Caco-2 (cell line): Measurements from ENCODE around the gene GH1. TPM values are rescaled to one million over a fixed set of nuclear protein-coding genes. Genes with fewer than 3 reads are reported as not detected.

Experiments used
- BruUV-seq: library from RNA; stranded (reverse); fragments of 400-500 nt; replicated peaks from 2 replicates; lab custom pipeline; 2021; lab: Mats Ljungman, UMichigan
- CTCF ChIA-PET: fragments of 300-600 bp; sonication (Branson Sonifier 250); formaldehyde crosslinking; loops from one replicate; lab custom pipeline; 2022; ENCODE audit warnings: antibody characterized with exemption; lab: Charles Lee
- POLR2A ChIA-PET: fragments of 300-600 bp; sonication (Branson Sonifier 250); formaldehyde crosslinking; loops from one replicate; lab custom pipeline; 2022; ENCODE audit warnings: antibody characterized with exemption; lab: Charles Lee
- DNase-seq, 2 experiments: peaks; one replicate each; pipeline versions ENCODE4 v3.0.0 to v3.0.0-alpha.2; 2020 to 2022
- H3K27me3 ChIP-seq: replicated peaks from 2 replicates; pipeline ENCODE4 v1.6.0; 2011; ENCODE audit warnings: low read length; ENCODE audit not compliant: control insufficient read depth, insufficient read depth
- H3K36me3 ChIP-seq: 2 replicates; pipeline ENCODE4 v1.5.1; 2011; ENCODE audit warnings: low read length; ENCODE audit not compliant: control insufficient read depth, insufficient read depth
- H3K4me1 ChIP-seq: fragments of 250-450 bp; sonication (Bioruptor Pico); 2 replicates; pipeline ENCODE4 v1.5.1; 2020; ENCODE audit warnings: mild to moderate bottlenecking
- H3K4me3 ChIP-seq: 2 replicates; pipeline ENCODE4 v1.5.1; 2011; ENCODE audit warnings: low read depth, mild to moderate bottlenecking, control low read depth, low read length
- H3K9me3 ChIP-seq: fragments of 250-450 bp; sonication (Bioruptor Pico); 2 replicates; pipeline ENCODE4 v1.5.1; 2020; ENCODE audit warnings: mild to moderate bottlenecking, moderate library complexity
- H3K27ac Mint-ChIP-seq: one replicate; pipeline ENCODE4 v1.8.0; 2022; ENCODE audit warnings: mixed read lengths; ENCODE audit not compliant: unreplicated experiment
- H3K27me3 Mint-ChIP-seq: one replicate; pipeline ENCODE4 v1.8.0; 2022; ENCODE audit warnings: mixed read lengths; ENCODE audit not compliant: insufficient read depth, unreplicated experiment
- H3K36me3 Mint-ChIP-seq: one replicate; pipeline ENCODE4 v1.8.0; 2022; ENCODE audit warnings: mild to moderate bottlenecking, mixed read lengths; ENCODE audit not compliant: insufficient read depth, unreplicated experiment
- H3K4me1 Mint-ChIP-seq: one replicate; pipeline ENCODE4 v1.8.0; 2022; ENCODE audit warnings: low read depth, mixed read lengths; ENCODE audit not compliant: unreplicated experiment
- H3K4me3 Mint-ChIP-seq: one replicate; pipeline ENCODE4 v1.8.0; 2022; ENCODE audit warnings: mild to moderate bottlenecking, moderate library complexity, mixed read lengths; ENCODE audit not compliant: unreplicated experiment
- H3K9me3 Mint-ChIP-seq: one replicate; pipeline ENCODE4 v1.8.0; 2022; ENCODE audit warnings: mixed read lengths; ENCODE audit not compliant: unreplicated experiment
- intact Hi-C: fragments of 100-400 bp; cut with micrococcal nuclease; formaldehyde crosslinking; loops from one replicate; pipeline ENCODE4 v1.10.0; 2022; ENCODE audit not compliant: unreplicated experiment
- total RNA-seq: library from RNA; stranded (reverse); gene quantifications from 2 replicates; pipeline ENCODE4 v1.2.3, GENCODE V29; 2022
- TF ChIP-seq, protein P1 (sequence below), 2 experiments: fragments of 200-600 bp in 1 of 2; IDR thresholded peaks; 1 replicate in 1 of 2; 2 replicates in 1 of 2; pipeline versions ENCODE4 v1.5.1 to v1.8.0; 2011 to 2022; ENCODE audit warnings: antibody characterized with exemption in 1 of 2, control low read depth in 1 of 2, inconsistent platforms in 1 of 2, low read depth in 1 of 2, low read length in 1 of 2, mild to moderate bottlenecking in 1 of 2, moderate library complexity in 1 of 2; ENCODE audit not compliant: insufficient read depth in 1 of 2, severe bottlenecking in 1 of 2, unreplicated experiment in 1 of 2

Gene GH1
- total RNA-seq, 1 experiment from 2014 or later, result not detected

DNA sequence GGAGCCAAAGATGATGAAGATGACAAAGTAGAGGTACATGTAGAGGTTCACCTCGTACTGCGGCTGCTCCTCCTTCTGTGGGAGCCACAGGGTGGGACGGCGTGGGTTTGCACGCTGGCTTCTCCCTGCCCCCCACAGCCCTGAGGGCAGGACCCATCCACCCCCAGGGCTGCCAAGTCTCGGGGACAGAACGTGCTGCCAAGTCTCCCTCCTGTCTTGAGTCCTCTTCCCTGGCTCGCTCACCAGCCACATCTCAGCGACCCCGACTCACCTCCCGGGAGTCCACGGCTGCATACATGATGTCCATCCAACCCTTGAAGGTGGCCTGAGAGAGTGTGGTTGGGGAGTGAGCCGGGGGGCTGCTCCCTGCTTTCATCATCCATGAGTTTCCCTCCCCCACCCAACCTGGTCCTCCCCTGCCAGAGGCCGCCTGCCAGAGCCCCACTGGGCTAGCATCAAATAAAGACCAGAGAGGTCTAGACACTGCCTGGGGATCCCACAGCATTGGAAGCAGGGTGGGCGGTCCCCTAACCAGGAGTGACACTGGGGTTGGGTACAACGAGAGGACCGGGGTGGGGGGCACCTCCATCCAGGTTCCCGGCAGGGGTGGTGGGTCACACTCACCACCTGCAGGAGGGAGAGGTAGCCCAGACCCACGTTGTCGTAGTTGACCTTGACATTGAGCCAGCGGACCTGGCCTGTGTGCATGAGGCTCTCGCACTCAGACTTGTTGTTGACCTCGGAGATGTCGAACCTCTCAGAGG, 26.3 kb upstream of the GH1 start:
- peaks cover 2% of the 10 kb centered on the region for H3K27me3 Mint-ChIP-seq

DNA sequence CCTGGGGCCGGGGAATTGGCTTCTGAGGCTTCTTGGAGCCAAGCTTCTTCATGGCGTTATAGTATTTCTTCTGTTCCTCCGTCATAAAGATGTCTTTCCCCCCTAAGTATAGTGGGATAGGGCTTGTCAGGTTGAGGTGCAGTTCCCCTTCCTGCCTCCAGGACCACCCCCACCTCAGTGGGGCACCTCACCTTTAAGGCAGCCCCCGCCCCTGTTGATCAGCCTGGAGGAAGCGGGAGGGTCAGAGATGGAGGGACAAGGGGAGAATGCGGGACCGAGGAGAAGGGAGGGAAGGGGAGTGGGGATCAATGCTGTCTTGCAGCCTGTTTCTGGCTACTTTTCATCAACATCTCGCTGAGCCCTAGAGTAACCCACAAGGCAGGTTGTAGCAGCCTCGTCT, 25.1 kb upstream of the GH1 start:
- no peaks in the 10 kb centered on the region for H3K4me1 Mint-ChIP-seq
- no peak overlapping the region for H3K27ac Mint-ChIP-seq
- ChIA-PET POLR2A (no interaction called here), CTCF (no interaction called here)
- TF ChIP-seq, protein P1, sequence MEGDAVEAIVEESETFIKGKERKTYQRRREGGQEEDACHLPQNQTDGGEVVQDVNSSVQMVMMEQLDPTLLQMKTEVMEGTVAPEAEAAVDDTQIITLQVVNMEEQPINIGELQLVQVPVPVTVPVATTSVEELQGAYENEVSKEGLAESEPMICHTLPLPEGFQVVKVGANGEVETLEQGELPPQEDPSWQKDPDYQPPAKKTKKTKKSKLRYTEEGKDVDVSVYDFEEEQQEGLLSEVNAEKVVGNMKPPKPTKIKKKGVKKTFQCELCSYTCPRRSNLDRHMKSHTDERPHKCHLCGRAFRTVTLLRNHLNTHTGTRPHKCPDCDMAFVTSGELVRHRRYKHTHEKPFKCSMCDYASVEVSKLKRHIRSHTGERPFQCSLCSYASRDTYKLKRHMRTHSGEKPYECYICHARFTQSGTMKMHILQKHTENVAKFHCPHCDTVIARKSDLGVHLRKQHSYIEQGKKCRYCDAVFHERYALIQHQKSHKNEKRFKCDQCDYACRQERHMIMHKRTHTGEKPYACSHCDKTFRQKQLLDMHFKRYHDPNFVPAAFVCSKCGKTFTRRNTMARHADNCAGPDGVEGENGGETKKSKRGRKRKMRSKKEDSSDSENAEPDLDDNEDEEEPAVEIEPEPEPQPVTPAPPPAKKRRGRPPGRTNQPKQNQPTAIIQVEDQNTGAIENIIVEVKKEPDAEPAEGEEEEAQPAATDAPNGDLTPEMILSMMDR (IDR thresholded peaks at IDR 0.05; ENCODE audit: insufficient read depth in 1 of 2, low read depth in 1 of 2, low read length in 1 of 2, severe bottlenecking in 1 of 2, unreplicated experiment in 1 of 2), result peak in 1 of 2 experiments; percentile 8
- H3K27me3 Mint-ChIP-seq, result peaks cover 2% of the 10 kb centered on the region
- H3K36me3 Mint-ChIP-seq, result peaks cover 10% of the 10 kb centered on the region
- no peaks in the 10 kb centered on the region for H3K9me3 Mint-ChIP-seq
- no peak for DNase-seq
- BruUV-seq, result no TSS peak
- no peak overlapping the region for H3K4me3 Mint-ChIP-seq
- H3K36me3 ChIP-seq, result no peaks in the 10 kb centered on the region
- H3K4me1 ChIP-seq, result no peaks in the 10 kb centered on the region
- intact Hi-C loops, result no loop called here
- no peaks in the 10 kb centered on the region for H3K27me3 ChIP-seq
- H3K9me3 ChIP-seq, result no peaks in the 10 kb centered on the region
- no peak overlapping the region for H3K4me3 ChIP-seq

More for the DNA sequence above, 26.3 kb upstream of the GH1 start:
- POLR2A ChIA-PET, result no interaction called here
- intact Hi-C loops, result no loop called here
- H3K27ac Mint-ChIP-seq, result no peak overlapping the region
- no TSS peak for BruUV-seq
- H3K4me3 Mint-ChIP-seq, result no peak overlapping the region
- H3K9me3 Mint-ChIP-seq, result no peaks in the 10 kb centered on the region
- Histone ChIP-seq H3K9me3 (no peaks in the 10 kb centered on the region), H3K27me3 (no peaks in the 10 kb centered on the region), H3K4me3 (no peak overlapping the region), H3K4me1 (no peaks in the 10 kb centered on the region), H3K36me3 (no peaks in the 10 kb centered on the region)
- H3K36me3 Mint-ChIP-seq, result peaks cover 10% of the 10 kb centered on the region
- CTCF ChIA-PET, result interaction anchor here (2.0 kb wide), 1 partner anchor 19 kb away, joined by 5 read pairs; no protein-coding TSS in a partner anchor
- TF ChIP-seq, protein P1 (IDR thresholded peaks at IDR 0.05; ENCODE audit: insufficient read depth in 1 of 2, low read depth in 1 of 2, low read length in 1 of 2, severe bottlenecking in 1 of 2, unreplicated experiment in 1 of 2), result no peak
- no peak for DNase-seq
- no peaks in the 10 kb centered on the region for H3K4me1 Mint-ChIP-seq

DNA sequence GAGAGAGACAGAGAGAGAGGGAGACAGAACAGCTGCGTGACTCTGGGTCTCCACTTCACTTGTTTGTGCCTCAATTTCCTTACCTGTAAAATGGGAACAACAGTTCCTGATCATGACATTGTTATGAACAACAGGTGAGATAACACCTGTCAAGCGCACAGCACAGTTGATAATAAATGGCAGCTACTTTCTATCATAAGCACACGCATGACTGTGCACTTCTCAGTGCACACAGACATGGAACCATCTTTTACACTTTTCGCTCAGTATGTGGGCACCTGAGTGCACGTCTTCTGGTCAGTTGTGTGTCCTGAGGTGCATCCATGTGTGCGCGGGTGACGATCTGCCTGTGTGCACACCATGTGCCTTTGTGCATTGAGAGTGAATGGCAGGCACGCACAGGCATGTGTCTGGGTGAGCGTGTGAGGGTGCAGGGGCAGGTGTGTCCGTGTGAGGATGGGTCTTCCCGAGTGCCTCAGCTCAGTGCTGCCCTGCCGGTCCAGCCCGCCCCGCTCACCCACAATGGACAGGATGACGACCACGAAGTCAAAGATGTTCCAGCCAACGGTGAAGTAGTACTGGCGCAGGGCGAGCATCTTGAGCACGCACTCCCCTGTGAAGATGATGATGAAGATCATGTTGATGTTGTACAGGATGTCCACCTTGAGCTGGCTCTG, 23.8 kb upstream of the GH1 start:
- H3K36me3 Mint-ChIP-seq, result peaks cover 16% of the 10 kb centered on the region
- H3K27ac Mint-ChIP-seq, result no peak overlapping the region
- POLR2A ChIA-PET, result no interaction called here
- H3K36me3 ChIP-seq, result no peaks in the 10 kb centered on the region
- no peak overlapping the region for H3K4me3 Mint-ChIP-seq
- CTCF ChIA-PET, result interaction anchor here (0.7 kb wide), 1 partner anchor 385 kb away, joined by 3 read pairs; no protein-coding TSS in a partner anchor
- peaks cover 2% of the 10 kb centered on the region for H3K27me3 Mint-ChIP-seq
- H3K4me1 ChIP-seq, result no peaks in the 10 kb centered on the region
- H3K4me3 ChIP-seq, result no peak overlapping the region
- H3K4me1 Mint-ChIP-seq, result no peaks in the 10 kb centered on the region
- TF ChIP-seq, protein P1 (IDR thresholded peaks at IDR 0.05; ENCODE audit: insufficient read depth in 1 of 2, low read depth in 1 of 2, low read length in 1 of 2, severe bottlenecking in 1 of 2, unreplicated experiment in 1 of 2), result no peak
- H3K9me3 ChIP-seq, result no peaks in the 10 kb centered on the region
- DNase-seq, result no peak
- intact Hi-C loops, result no loop called here
- H3K9me3 Mint-ChIP-seq, result no peaks in the 10 kb centered on the region
- H3K27me3 ChIP-seq, result no peaks in the 10 kb centered on the region
- no TSS peak for BruUV-seq
